NCI-H187 treated with DMSO at 0.1 percent for 48 hours (cell line): ENCODE measurements around the gene ITGB3.
A peak's percentile ranks its signal among the peaks of the same experiment; 100 is the strongest.

Source experiments
- DNase-seq: peaks from one replicate; lab custom pipeline; 2025; lab: John Stamatoyannopoulos, UW

ITGB3 gene

DNA sequence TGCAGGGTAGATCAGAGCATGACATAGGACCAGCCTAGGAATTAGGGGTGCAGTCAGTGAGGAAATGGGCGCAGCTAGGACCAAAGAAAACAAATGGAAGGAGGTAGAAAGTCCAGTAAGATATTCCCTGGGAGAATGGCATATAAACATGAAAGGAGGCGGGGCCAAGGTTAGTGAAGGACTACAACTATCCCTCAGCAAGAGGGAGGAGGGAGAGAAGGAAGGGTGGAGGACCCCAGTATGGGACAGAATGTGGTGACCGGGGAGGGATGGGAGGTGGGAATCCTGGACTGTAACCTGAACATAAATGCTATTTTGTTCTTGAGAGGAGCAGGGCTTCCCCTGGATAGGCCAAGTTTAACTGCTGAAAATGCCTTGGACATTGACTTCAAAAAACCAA is 22.8 kb downstream of the ITGB3 start:
- DNase-seq: no peak

- peak; percentile 50 for DNase-seq
These were observed 23.2 kb downstream of the ITGB3 start for GRCh38 chr17:47276868-47277267.

DNA sequence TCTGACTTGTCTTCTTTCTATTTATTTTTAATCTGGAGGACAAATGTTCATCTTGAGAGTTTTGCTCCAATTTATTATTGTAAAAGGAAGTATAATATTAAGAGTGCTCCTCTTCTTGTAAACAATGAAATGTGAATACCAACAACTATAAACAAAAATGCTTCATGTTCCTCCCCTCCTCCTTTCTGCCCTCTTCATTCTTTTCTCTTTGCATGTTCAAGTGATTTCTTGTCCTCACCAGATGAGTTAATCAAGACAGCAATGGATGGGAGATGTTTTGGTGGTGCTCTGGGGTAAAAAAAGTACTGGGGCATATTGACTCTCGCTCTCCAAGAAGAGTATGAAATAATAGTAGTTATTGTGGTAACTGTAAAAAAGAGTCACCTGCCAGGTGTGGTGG is 24.3 kb downstream of the ITGB3 start:
- no peak for DNase-seq

- DNase-seq: no peak
These were observed 24.9 kb downstream of the ITGB3 start for GRCh38 chr17:47278561-47278960.

GRCh38 chr17:47279062-47279801 is 25.6 kb downstream of the ITGB3 start:
- DNase-seq: no peak

- no peak for DNase-seq
These were observed 26.6 kb downstream of the ITGB3 start for GRCh38 chr17:47280072-47280811.

- DNase-seq: no peak
These were observed 27.6 kb downstream of the ITGB3 start for GRCh38 chr17:47281216-47281615.

GRCh38 chr17:47285003-47285402 is 31.4 kb downstream of the ITGB3 start:
- DNase-seq: no peak

GRCh38 chr17:47286198-47286914 is 32.7 kb downstream of the ITGB3 start:
- no peak for DNase-seq

- DNase-seq: no peak
These were observed 33.4 kb downstream of the ITGB3 start for GRCh38 chr17:47287068-47287467.

GRCh38 chr17:47287639-47288038 is 34.0 kb downstream of the ITGB3 start:
- DNase-seq: no peak

DNA sequence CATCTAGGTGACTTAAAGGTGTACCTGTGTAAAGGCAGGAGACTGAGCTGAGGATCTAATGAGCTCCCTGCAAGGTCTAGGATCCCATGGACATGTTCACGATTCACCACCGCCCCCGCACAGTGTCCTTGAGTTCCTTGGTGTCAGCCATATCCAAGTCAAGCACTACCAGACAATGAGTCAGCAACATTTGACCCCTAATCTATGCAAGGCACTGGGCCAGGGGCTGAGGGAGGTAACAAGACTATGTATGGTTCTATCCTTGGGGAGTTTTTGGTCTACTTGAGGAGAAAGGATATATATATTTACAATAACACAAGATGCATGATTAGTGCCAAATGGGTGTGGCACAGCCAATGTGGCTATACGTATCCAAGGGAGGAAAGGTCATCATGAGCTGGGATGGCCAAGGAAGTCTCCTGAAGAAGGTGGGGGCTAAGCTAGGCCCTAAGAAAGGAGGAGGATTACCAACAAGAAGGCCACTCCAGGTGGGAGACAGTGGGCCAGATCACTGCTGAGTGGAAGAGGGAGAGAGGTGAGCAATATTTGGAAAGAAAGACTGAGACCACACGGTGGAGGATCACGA is 35.0 kb downstream of the ITGB3 start:
- DNase-seq: no peak

- no peak for DNase-seq
These were observed 35.7 kb downstream of the ITGB3 start for GRCh38 chr17:47289302-47289701.

DNA sequence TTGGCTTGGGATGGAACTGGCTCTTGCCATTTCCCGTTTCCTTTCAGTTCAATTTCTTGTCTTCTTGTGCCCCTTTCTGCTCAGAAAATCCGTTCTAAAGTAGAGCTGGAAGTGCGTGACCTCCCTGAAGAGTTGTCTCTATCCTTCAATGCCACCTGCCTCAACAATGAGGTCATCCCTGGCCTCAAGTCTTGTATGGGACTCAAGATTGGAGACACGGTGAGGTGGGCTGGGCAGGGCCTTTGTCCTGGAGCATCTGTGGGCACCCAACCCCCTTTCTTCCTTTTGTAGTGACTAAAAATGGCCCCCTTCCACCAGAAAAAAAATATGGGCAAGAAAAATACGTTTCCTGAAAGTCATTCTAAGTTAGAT is 37.2 kb downstream of the ITGB3 start:
- DNase-seq: no peak

- DNase-seq: no peak
These were observed 37.7 kb downstream of the ITGB3 start for GRCh38 chr17:47291242-47291873.

DNA sequence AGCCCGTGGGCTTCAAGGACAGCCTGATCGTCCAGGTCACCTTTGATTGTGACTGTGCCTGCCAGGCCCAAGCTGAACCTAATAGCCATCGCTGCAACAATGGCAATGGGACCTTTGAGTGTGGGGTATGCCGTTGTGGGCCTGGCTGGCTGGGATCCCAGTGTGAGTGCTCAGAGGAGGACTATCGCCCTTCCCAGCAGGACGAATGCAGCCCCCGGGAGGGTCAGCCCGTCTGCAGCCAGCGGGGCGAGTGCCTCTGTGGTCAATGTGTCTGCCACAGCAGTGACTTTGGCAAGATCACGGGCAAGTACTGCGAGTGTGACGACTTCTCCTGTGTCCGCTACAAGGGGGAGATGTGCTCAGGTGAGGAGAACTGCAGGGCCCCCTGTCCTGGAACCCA is 38.6 kb downstream of the ITGB3 start:
- no peak for DNase-seq

DNA sequence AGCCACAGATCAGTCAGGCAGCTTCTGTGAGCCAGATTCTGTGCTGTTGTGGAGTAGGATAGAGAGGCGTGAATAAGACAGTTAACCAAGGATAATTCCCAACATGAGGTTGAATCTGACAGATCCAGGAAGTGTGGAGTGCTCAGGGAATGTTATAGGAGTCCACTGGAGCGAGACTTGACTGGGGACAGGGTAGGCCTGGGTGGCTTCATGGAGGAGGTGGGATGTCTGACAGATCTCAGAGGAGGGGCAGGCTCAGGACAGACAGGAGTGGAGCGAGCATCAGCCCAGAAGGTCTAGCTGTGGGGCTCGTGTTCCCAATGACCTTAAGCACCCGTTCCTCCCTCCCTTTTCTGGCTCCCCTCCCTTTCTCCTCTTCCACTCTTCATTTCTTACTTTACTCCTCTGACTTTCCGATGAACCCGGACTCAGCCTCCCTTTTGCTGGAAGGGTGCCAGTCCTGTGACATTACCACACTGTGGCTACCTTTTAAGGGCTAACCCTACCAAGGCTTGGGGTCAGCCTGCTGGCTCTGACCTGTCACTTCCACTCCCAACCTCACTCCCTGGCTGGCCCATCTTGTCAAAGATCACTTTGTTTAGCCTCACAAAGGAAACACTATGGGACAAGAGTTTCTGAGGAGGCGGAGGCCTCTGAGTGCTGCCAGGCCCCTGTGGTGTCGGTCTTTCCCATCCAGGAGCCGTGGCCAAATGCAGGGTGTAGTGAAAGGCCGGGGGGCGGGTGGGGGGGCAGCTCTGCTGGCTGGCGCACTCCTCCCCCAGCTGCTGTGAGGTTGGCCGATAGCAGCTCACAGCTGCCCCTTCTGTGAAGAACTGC is 41.6 kb downstream of the ITGB3 start:
- DNase-seq: no peak

DNA sequence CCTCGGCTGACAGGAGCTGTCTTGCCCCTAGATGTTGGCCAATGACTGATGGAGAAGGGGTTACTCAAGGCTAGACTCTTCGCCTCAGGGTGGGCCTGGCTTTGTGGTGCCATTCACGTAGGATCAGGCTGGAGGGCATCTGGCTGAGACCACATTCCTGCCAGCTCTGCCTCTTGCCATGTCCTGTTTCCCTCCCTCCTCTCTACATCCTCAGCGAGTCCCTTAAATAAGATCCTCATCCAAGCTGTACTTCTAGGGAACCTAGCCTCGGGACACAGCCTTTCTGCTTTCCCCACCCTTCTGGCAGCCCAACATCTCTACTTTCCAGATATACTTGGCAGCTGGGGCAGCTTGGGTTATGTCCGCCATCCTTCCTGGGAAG is 42.2 kb downstream of the ITGB3 start:
- DNase-seq: no peak

GRCh38 chr17:47297661-47298400 is 44.2 kb downstream of the ITGB3 start:
- DNase-seq: no peak

GRCh38 chr17:47298712-47299111 is 45.1 kb downstream of the ITGB3 start:
- no peak for DNase-seq
